Testis (tissue), 3 donors: Measurements from ENCODE around the gene EFNB1. TPM values are rescaled to one million over a fixed set of nuclear protein-coding genes. Genes with fewer than 3 reads are reported as not detected.

Source experiments
- DNase-seq: peaks from one replicate; pipeline ENCODE4 v3.0.0-alpha.2; 2019
- H3K27ac ChIP-seq, 2 donors: fragments of 200-600 bp; sonication (generic); one replicate each; pipeline ENCODE4 v1.5.1; 2019
- H3K27me3 ChIP-seq: fragments of 200-600 bp; sonication (generic); one replicate; pipeline ENCODE4 v1.5.1; 2019
- H3K36me3 ChIP-seq: fragments of 200-600 bp; sonication (generic); one replicate; pipeline ENCODE4 v1.5.1; 2017; ENCODE audit warnings: low read depth; ENCODE audit errors: missing control alignments
- H3K4me1 ChIP-seq: fragments of 200-600 bp; sonication (generic); one replicate; pipeline ENCODE4 v1.5.1; 2019
- H3K4me3 ChIP-seq, 2 donors: fragments of 200-600 bp; sonication (generic); one replicate each; pipeline ENCODE4 v1.5.1; 2017 to 2019
- H3K9me3 ChIP-seq: fragments of 200-600 bp; sonication (generic); one replicate; pipeline ENCODE4 v1.5.1; 2017
- POLR2A ChIP-seq: fragments of 450-650 bp; IDR thresholded peaks from one replicate; pipeline ENCODE4 v1.6.1; 2017; ENCODE audit warnings: antibody characterized with exemption, mild to moderate bottlenecking, moderate library complexity
- WGBS, 2 donors: methylation state at CpG; one replicate each; pipeline ENCODE4 v1.1.5; 2018; 5-methylcytosine and 5-hydroxymethylcytosine counted together
- intact Hi-C: fragments of 100-400 bp; cut with DNase I; formaldehyde crosslinking; loops from one replicate; pipeline ENCODE4 v1.15.1; 2023; ENCODE audit warnings: low total_unique reads
- polyA plus RNA-seq: library from polyadenylated mRNA; stranded (reverse); fragments of 350-450 nt; fragmentation: Illumina TruSeq; extraction: RNeasy Lipid Tissue Mini Kit (QIAGEN cat#74804); gene quantifications from one replicate; pipeline ENCODE4 v1.2.3, GENCODE V29; 2014; ENCODE audit warnings: low read depth, low replicate concordance; ENCODE audit not compliant: insufficient read depth
- total RNA-seq, 2 donors: library from RNA; depleted of rRNA; stranded (reverse); fragments of >200 nt; gene quantifications; one replicate each; pipeline ENCODE4 v1.2.3, GENCODE V29; 2016
- TF ChIP-seq, protein P1 (sequence below), 3 experiments: fragments of 450-650 bp in 2 of 3; fragments of 200-600 bp in 1 of 3; sonication (generic) in 1 of 3; IDR thresholded peaks; one replicate each; pipeline ENCODE4 v1.5.1; 2016 to 2019; ENCODE audit warnings: antibody characterized with exemption in 3 of 3, mild to moderate bottlenecking in 2 of 3, moderate library complexity in 1 of 3

EFNB1 gene
- total and polyA plus RNA-seq, 3 donors from 2014 or later, result 14.6 to 29.4 (median 21.1) TPM

DNA sequence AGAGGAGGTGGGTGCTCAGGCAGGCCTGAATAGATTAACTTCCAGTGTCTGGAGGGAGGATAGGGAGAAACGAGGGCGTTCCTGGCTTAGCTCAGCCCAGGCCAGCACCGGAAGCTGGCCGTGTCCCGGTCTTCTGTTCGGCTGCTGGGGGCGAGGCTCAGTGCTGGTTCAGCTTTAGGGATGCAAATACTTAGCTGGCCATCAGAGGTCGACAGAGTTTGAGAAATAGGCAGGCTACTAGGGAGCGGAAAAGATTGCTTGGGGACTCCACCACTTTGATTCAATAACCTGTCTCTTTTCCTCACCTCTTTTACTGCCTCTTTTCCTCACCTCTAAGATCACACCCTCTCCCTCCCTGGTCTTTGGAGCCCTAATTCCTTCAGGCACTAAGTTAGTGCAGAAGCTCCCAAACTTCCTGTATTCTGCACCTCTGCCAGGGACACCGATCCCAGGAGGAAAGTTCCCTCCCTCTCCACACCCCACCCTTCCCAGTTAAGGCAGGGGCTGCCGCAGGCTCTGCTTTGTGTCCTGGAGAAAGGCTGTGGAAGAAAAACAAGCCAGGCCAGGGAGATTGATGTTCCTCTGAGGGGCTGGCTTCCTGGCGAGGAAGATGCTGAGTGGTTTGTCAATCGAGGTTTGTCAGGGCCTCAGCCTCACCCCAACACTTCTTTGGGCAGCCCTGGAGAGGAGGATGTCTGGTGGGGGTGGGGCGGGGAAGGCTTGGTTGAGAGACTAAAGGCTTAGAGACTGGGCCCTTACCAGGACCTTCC, 6.0 kb upstream of the EFNB1 start:
- WGBS, 2 donors, result 30 to 48% methylated on average over 3 to 14 of the region's 14 CpGs
- intact Hi-C loops, result loop anchor here (5.0 kb wide), 2 partner anchors 399 to 464 kb away; no protein-coding TSS in a partner anchor
- Histone ChIP-seq H3K36me3 (no peaks in the 10 kb centered on the region), H3K27me3 (no peaks in the 10 kb centered on the region), H3K4me3 (no peak overlapping the region), H3K27ac (no peak overlapping the region), H3K4me1 (no peaks in the 10 kb centered on the region), H3K9me3 (no peaks in the 10 kb centered on the region)
- DNase-seq, result peak; percentile 54
- TF ChIP-seq, protein P1, sequence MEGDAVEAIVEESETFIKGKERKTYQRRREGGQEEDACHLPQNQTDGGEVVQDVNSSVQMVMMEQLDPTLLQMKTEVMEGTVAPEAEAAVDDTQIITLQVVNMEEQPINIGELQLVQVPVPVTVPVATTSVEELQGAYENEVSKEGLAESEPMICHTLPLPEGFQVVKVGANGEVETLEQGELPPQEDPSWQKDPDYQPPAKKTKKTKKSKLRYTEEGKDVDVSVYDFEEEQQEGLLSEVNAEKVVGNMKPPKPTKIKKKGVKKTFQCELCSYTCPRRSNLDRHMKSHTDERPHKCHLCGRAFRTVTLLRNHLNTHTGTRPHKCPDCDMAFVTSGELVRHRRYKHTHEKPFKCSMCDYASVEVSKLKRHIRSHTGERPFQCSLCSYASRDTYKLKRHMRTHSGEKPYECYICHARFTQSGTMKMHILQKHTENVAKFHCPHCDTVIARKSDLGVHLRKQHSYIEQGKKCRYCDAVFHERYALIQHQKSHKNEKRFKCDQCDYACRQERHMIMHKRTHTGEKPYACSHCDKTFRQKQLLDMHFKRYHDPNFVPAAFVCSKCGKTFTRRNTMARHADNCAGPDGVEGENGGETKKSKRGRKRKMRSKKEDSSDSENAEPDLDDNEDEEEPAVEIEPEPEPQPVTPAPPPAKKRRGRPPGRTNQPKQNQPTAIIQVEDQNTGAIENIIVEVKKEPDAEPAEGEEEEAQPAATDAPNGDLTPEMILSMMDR (IDR thresholded peaks at IDR 0.05), result peak; percentile 14 to 42 (median 41)
- TF ChIP-seq POLR2A, result no peak

DNA sequence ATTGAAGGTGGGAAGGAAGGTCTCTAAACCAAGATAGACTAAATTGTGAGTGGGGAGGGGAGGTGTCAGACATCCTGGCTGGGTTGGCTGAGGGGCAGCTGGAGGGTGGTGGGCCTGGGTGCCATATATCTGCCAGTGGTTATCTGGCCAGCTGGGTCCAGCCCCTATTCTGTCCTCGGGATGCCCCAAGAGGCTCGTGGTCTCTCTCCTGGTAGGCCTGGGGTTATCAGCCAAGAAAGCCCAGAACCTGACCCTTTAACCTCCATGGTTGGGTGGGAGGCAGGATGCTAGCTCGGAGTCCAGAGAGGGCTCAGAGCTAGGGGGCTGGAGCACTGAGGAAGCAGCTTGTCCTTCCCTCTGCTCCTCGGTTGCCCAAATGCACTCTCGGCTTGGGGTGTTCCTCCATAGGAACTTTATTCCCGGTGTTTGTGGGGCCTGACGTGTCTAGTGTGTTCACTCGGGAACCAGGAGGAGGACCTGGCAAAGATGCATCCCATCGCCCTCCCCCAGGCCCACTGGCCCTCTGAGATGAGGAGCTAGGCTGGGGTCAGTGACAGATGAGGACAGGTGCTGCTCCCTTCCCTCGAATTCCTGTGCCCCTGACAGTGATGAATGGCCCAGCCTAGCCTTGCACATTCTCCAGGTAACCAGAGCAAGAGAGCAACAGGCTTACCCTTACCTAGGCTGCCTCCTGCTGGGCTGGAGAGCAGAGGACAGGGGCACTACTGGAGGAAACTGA, 5.2 kb upstream of the EFNB1 start:
- 85 to 100% methylated on average over 3 to 7 of the region's 10 CpGs for WGBS, 2 donors
- Histone ChIP-seq H3K36me3 (no peaks in the 10 kb centered on the region), H3K4me1 (no peaks in the 10 kb centered on the region), H3K27me3 (no peaks in the 10 kb centered on the region), H3K4me3 (no peak overlapping the region), H3K9me3 (no peaks in the 10 kb centered on the region), H3K27ac (no peak overlapping the region)
- no peak for DNase-seq
- no peak for TF ChIP-seq POLR2A
- TF ChIP-seq, protein P1 (IDR thresholded peaks at IDR 0.05), result no peak
- intact Hi-C loops, result loop anchor here (5.0 kb wide), 2 partner anchors 399 to 464 kb away; no protein-coding TSS in a partner anchor

GRCh38 chrX:68824152-68824433, 4.7 kb upstream of the EFNB1 start:
- Histone ChIP-seq H3K9me3 (no peaks in the 10 kb centered on the region), H3K27me3 (no peaks in the 10 kb centered on the region), H3K4me1 (no peaks in the 10 kb centered on the region), H3K36me3 (no peaks in the 10 kb centered on the region), H3K27ac (no peak overlapping the region), H3K4me3 (no peak overlapping the region)
- intact Hi-C loops, result loop anchor here (5.0 kb wide), 2 partner anchors 398 to 463 kb away; no protein-coding TSS in a partner anchor
- TF ChIP-seq POLR2A, result no peak
- TF ChIP-seq, protein P1 (IDR thresholded peaks at IDR 0.05), result no peak
- no peak for DNase-seq

DNA sequence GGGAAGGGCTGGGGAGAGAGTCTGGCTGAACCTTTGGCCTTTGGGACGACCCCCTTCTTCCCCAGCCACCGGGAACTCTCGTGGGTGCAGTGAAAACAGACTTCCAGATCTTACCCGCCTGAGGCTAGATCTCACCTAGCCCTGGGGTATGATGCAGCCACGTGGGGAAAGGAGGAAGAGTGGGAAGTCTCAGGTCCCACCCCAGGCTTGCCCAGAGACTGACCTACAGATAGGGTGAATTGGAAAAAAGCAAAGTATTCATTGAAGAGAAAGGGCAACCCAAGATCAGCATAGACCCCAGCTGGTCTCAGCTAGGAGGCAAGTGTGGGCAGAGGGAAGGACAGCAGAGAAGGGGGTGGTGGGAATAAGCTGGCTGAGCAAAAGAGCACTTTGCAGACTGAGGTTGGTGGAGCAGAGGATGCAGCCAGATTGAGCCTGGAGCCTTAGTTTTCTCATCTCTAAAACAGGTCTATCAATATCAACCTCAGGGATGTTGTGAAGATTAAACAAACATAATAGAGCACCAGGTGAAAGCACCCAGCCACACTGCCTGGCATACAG, 4.2 kb upstream of the EFNB1 start:
- TF ChIP-seq, protein P1 (IDR thresholded peaks at IDR 0.05), result no peak
- no peak for TF ChIP-seq POLR2A
- H3K4me3 ChIP-seq, result no peak overlapping the region
- H3K27me3 ChIP-seq, result no peaks in the 10 kb centered on the region
- H3K9me3 ChIP-seq, result no peaks in the 10 kb centered on the region
- H3K4me1 ChIP-seq, result no peaks in the 10 kb centered on the region
- no peak overlapping the region for H3K27ac ChIP-seq
- DNase-seq, result no peak
- intact Hi-C loops, result loop anchor here (5.0 kb wide), 2 partner anchors 398 to 463 kb away; no protein-coding TSS in a partner anchor
- WGBS, 2 donors, result 62 to 80% methylated on average over 1 to 5 of the region's 5 CpGs
- H3K36me3 ChIP-seq, result no peaks in the 10 kb centered on the region
